Measurements from ENCODE around the gene LIM2.

DNA sequence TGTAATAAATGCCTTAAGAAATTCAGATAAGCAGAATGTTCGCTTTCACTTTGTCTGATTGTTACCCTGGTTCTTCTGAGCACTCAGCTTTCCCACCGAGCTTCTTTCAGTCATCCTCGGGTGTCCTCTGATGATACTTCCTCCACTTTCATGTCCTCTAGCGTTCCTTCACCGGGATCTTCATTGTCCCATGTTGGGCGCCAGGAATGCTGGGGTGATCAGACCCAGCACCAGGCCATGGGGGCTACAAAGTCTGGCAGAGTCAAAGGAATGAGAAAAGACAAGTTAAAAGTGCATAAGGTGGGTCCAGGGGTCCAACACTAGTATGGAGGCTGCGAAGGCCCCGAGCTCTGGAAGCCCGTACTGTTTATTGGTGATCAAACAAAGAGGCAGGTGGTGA, 14.3 kb upstream of the LIM2 start:
- TF ChIP-seq POLR2A (IDR thresholded peaks at IDR 0.05): no peak
- TF ChIP-seq, protein P1, sequence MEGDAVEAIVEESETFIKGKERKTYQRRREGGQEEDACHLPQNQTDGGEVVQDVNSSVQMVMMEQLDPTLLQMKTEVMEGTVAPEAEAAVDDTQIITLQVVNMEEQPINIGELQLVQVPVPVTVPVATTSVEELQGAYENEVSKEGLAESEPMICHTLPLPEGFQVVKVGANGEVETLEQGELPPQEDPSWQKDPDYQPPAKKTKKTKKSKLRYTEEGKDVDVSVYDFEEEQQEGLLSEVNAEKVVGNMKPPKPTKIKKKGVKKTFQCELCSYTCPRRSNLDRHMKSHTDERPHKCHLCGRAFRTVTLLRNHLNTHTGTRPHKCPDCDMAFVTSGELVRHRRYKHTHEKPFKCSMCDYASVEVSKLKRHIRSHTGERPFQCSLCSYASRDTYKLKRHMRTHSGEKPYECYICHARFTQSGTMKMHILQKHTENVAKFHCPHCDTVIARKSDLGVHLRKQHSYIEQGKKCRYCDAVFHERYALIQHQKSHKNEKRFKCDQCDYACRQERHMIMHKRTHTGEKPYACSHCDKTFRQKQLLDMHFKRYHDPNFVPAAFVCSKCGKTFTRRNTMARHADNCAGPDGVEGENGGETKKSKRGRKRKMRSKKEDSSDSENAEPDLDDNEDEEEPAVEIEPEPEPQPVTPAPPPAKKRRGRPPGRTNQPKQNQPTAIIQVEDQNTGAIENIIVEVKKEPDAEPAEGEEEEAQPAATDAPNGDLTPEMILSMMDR (IDR thresholded peaks at IDR 0.05): no peak
